Ascending aorta (tissue), 2 donors: ENCODE results near the gene NELFB. TPM values are rescaled to one million over a fixed set of nuclear protein-coding genes. Genes with fewer than 3 reads are reported as not detected.

ENCODE experiments used
- DNase-seq, 2 donors: peaks; one replicate each; pipeline ENCODE4 v3.0.0-alpha.2; 2019; ENCODE audit warnings: low spot score in 2 of 2
- H3K27ac ChIP-seq, 2 donors: fragments of 200-600 bp; sonication (generic); one replicate each; pipeline ENCODE4 v1.5.1; 2016 to 2017; ENCODE audit warnings: mild to moderate bottlenecking in 1 of 2
- H3K27me3 ChIP-seq: fragments of 200-600 bp; sonication (generic); one replicate; pipeline ENCODE4 v1.5.1; 2017
- H3K36me3 ChIP-seq, 2 donors: fragments of 200-600 bp; sonication (generic); one replicate each; pipeline ENCODE4 v1.5.1; 2016
- H3K4me1 ChIP-seq, 2 donors: fragments of 200-600 bp; sonication (generic); one replicate each; pipeline ENCODE4 v1.5.1; 2016 to 2017; ENCODE audit warnings: mild to moderate bottlenecking in 1 of 2
- H3K4me3 ChIP-seq, 2 donors: fragments of 200-600 bp; sonication (generic); one replicate each; pipeline ENCODE4 v1.5.1; 2016 to 2017; ENCODE audit warnings: mild to moderate bottlenecking in 1 of 2
- H3K9me3 ChIP-seq, 2 donors: fragments of 200-600 bp; sonication (generic); one replicate each; pipeline ENCODE4 v1.5.1; 2016
- CTCF ChIP-seq, 3 experiments: fragments of 200-600 bp in 2 of 3; fragments of 450-650 bp in 1 of 3; sonication (generic) in 2 of 3; IDR thresholded peaks; one replicate each; pipeline ENCODE4 v1.5.1; 2016 to 2019; ENCODE audit warnings: antibody characterized with exemption in 3 of 3, mild to moderate bottlenecking in 1 of 3, moderate library complexity in 1 of 3
- intact Hi-C: fragments of 100-400 bp; cut with DNase I; formaldehyde crosslinking; loops from one replicate; pipeline ENCODE4 v1.15.1; 2023
- total RNA-seq: library from RNA; depleted of rRNA; stranded (reverse); fragments of >200 nt; gene quantifications from one replicate; pipeline ENCODE4 v1.1.0, GENCODE V29; 2016

The NELFB gene
- total RNA-seq, 1 donor from 2014 or later: 71.7 TPM

- intact Hi-C loops: no loop called here
- no peak for DNase-seq
- no peaks in the 10 kb centered on the region for H3K9me3 ChIP-seq
- TF ChIP-seq CTCF (IDR thresholded peaks at IDR 0.05): no peak
- H3K27me3 ChIP-seq: no peaks in the 10 kb centered on the region
- H3K27ac ChIP-seq: no peak overlapping the region
- H3K4me1 ChIP-seq: peaks cover 0 to 10% of the 10 kb centered on the region in 2 donors
- no peak overlapping the region for H3K4me3 ChIP-seq
- no peaks in the 10 kb centered on the region for H3K36me3 ChIP-seq
Measured at GRCh38 chr9:137232510-137232909, 22.6 kb upstream of the NELFB start.

DNA sequence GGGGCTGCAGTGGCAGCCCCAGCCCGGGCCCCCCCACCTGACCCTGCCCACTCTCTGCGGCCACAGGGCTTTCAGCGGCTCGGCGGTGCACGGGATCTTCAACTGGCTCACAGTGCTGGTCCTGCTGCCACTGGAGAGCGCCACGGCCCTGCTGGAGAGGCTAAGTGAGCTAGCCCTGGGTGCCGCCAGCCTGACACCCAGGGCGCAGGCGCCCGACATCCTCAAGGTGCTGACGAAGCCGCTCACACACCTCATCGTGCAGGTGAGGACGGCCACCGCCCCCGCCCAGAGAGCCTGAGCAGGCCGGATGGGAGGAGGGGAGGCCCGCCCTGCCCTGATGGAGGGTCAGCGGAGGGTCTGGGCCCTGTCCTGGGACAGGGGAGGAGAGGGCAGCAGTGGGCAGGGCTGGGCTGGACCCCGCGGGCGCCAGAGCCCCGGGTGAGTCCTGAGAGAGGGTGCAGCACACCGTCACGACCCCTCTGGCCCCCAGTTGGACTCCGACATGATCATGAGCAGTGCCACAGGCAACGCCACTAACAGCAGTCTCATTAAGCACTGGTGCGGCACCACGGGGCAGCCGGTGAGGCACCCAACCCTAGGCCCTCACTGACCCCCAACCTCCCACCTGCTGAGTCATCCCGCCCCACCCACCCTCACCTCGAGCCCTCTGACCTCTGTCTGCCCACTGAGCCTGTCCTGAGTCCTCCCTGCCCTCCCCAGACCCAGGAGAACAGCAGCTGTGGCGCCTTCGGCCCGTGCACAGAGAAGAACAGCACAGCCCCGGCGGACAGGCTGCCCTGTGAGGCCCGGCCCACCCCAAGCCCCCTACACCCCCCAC, 21.8 kb upstream of the NELFB start:
- Histone ChIP-seq H3K4me3 (no peak overlapping the region), H3K36me3 (no peaks in the 10 kb centered on the region), H3K27me3 (no peaks in the 10 kb centered on the region), H3K4me1 (peaks cover 0 to 10% of the 10 kb centered on the region in 2 donors), H3K9me3 (no peaks in the 10 kb centered on the region), H3K27ac (no peak overlapping the region)
- intact Hi-C loops: no loop called here
- no peak for DNase-seq
- TF ChIP-seq CTCF (IDR thresholded peaks at IDR 0.05): no peak

DNA sequence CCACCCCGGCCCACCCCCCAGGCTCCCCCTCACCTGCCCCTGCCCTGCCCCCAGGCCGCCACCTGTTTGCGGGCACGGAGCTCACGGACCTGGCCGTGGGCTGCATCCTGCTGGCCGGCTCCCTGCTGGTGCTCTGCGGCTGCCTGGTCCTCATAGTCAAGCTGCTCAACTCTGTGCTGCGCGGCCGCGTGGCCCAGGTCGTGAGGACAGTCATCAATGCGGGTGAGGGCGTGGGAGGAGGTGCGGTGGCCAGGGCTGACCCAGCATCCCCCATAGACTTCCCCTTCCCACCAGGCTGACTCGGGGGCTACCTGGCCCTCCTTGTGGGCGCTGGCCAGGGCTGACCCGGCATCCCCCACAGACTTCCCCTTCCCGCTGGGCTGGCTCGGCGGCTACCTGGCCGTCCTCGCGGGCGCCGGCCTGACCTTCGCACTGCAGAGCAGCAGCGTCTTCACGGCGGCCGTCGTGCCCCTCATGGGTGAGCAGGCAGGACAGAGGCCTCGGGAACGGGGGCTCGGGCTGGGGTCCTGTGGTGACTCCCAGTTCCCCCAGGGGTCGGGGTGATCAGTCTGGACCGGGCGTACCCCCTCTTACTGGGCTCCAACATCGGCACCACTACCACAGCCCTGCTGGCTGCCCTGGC, 21.0 kb upstream of the NELFB start:
- Histone ChIP-seq H3K27ac (no peak overlapping the region), H3K9me3 (no peaks in the 10 kb centered on the region), H3K4me3 (no peak overlapping the region), H3K27me3 (no peaks in the 10 kb centered on the region), H3K36me3 (no peaks in the 10 kb centered on the region), H3K4me1 (peaks cover 0 to 10% of the 10 kb centered on the region in 2 donors)
- TF ChIP-seq CTCF (IDR thresholded peaks at IDR 0.05): no peak
- no peak for DNase-seq
- intact Hi-C loops: no loop called here

- no peak overlapping the region for H3K4me3 ChIP-seq
- peaks cover 0 to 16% of the 10 kb centered on the region in 2 donors for H3K4me1 ChIP-seq
- no peaks in the 10 kb centered on the region for H3K36me3 ChIP-seq
- no peaks in the 10 kb centered on the region for H3K9me3 ChIP-seq
- no peak for DNase-seq
- no peaks in the 10 kb centered on the region for H3K27me3 ChIP-seq
- TF ChIP-seq CTCF (IDR thresholded peaks at IDR 0.05): no peak
- intact Hi-C loops: no loop called here
- no peak overlapping the region for H3K27ac ChIP-seq
Measured at GRCh38 chr9:137234758-137235423, 20.2 kb upstream of the NELFB start.

DNA sequence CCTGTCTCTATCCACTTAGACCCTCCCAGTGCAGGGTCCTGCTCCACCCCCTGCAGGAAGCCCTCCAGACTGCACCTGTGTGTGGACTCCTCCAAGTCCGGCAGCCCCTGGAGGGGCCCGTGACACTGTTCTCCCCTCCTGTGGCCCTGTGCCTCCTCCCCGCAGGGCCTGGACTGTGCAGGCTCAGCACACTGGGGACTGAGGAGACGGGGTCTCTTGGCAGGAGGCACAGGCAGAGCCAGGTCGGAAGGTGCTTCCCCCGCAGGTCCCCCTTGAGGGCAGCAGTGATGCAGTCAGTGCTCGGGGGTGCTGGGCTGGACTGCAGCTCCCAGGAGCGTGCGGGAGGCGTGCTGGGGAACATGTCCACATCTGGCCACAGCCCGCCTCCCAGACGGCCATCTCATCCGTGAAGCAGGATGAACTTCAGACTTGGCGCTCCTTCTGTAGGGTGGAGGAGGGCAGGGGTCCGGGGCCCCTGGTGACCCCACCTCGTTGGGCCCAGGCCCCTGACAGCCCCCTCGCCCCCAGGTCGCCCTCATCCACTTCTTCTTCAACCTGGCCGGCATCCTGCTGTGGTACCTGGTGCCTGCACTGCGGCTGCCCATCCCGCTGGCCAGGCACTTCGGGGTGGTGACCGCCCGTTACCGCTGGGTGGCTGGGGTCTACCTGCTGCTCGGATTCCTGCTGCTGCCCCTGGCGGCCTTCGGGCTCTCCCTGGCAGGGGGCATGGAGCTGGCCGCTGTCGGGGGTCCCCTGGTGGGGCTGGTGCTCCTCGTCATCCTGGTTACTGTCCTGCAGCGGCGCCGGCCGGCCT, 19.5 kb upstream of the NELFB start:
- Histone ChIP-seq H3K4me1 (peaks cover 0 to 17% of the 10 kb centered on the region in 2 donors), H3K27ac (no peak overlapping the region), H3K36me3 (no peaks in the 10 kb centered on the region), H3K9me3 (no peaks in the 10 kb centered on the region), H3K27me3 (no peaks in the 10 kb centered on the region), H3K4me3 (peak overlapping the region in 1 of 2 donors; percentile 32)
- no peak for TF ChIP-seq CTCF (IDR thresholded peaks at IDR 0.05)
- intact Hi-C loops: no loop called here
- DNase-seq: no peak
